GM12878 (cell line): Measurements from ENCODE around the gene STPG4. TPM values are rescaled to one million over a fixed set of nuclear protein-coding genes. Genes with fewer than 3 reads are reported as not detected.

Source experiments
- ATAC-seq: fragments of 200-7000 bp; cut with Tn5 transposase; 3 replicates; pipeline ENCODE4 v1.9.1; 2020; ENCODE audit warnings: mild to moderate bottlenecking, moderate library complexity
- BruUV-seq: library from RNA; stranded (reverse); fragments of 400-500 nt; replicated peaks from 2 replicates; lab custom pipeline; 2021; lab: Mats Ljungman, UMichigan
- CTCF ChIA-PET: fragments of 300-600 bp; sonication (Branson Sonifier 250); formaldehyde crosslinking; extraction: SDS; loops from one replicate; lab custom pipeline; 2021; ENCODE audit warnings: inconsistent platforms; lab: Yijun Ruan, JAX
- POLR2A ChIA-PET: fragments of 350-600 bp; formaldehyde crosslinking; extraction: SDS; loops from one replicate; lab custom pipeline; 2021; ENCODE audit warnings: inconsistent platforms; lab: Charles Lee
- RAD21 ChIA-PET: fragments of 300-600 bp; sonication (Branson Sonifier 250); formaldehyde crosslinking; loops from one replicate; lab custom pipeline; 2023; ENCODE audit warnings: antibody characterized with exemption; ENCODE audit not compliant: unreplicated experiment; lab: Charles Lee
- SMC1A ChIA-PET: fragments of 300-600 bp; sonication (Branson Sonifier 250); formaldehyde crosslinking; loops from one replicate; lab custom pipeline; 2023; ENCODE audit not compliant: unreplicated experiment, uncharacterized antibody; lab: Charles Lee
- DNase-seq: peaks from one replicate; pipeline ENCODE4 v3.0.0-alpha.2; 2011; ENCODE audit warnings: low read depth, low spot score
- FAIRE-seq: peaks from 3 replicates; lab custom pipeline; 2011; peaks lifted over from hg19 to GRCh38; lab: Jason Lieb, UNC
- H2AFZ ChIP-seq: 2 replicates; pipeline ENCODE4 v1.6.0; 2011; ENCODE audit warnings: low read depth, low read length, control low read depth; ENCODE audit not compliant: control insufficient read depth
- H3K27ac ChIP-seq: 2 replicates; pipeline ENCODE4 v1.5.1; 2011; ENCODE audit warnings: control low read depth; ENCODE audit not compliant: control insufficient read depth, insufficient read depth
- H3K27me3 ChIP-seq, 2 experiments: replicated peaks in 1 of 2; 2 replicates each; pipeline versions ENCODE4 v1.6.0 to v1.6.1; 2011; ENCODE audit warnings: low read length in 1 of 2; ENCODE audit not compliant: control insufficient read depth in 2 of 2, insufficient read depth in 2 of 2
- H3K36me3 ChIP-seq, 2 experiments: 2 replicates each; pipeline ENCODE4 v1.5.1; 2011; ENCODE audit warnings: low read length in 1 of 2; ENCODE audit not compliant: control insufficient read depth in 2 of 2, insufficient read depth in 2 of 2
- H3K4me1 ChIP-seq: 2 replicates; pipeline ENCODE4 v1.6.1; 2011; ENCODE audit warnings: mild to moderate bottlenecking, low read length, moderate library complexity, mixed read lengths; ENCODE audit not compliant: control insufficient read depth, insufficient read depth
- H3K4me2 ChIP-seq: 2 replicates; pipeline ENCODE4 v1.6.0; 2011; ENCODE audit warnings: control low read depth; ENCODE audit not compliant: control insufficient read depth, insufficient read depth
- H3K4me3 ChIP-seq: fragments of 200-600 bp; sonication (generic); 2 replicates; pipeline ENCODE4 v1.5.1; 2016
- H3K79me2 ChIP-seq: 2 replicates; pipeline ENCODE4 v1.6.0; 2011; ENCODE audit warnings: low read length; ENCODE audit not compliant: control insufficient read depth, insufficient read depth
- H3K9ac ChIP-seq: 2 replicates; pipeline ENCODE4 v1.8.0; 2011; ENCODE audit warnings: low read length, control low read depth, mixed read lengths; ENCODE audit not compliant: control insufficient read depth, insufficient read depth
- H3K9me3 ChIP-seq: replicated peaks from 3 replicates; pipeline ENCODE4 v1.5.1; 2011; ENCODE audit warnings: mild to moderate bottlenecking, low read length; ENCODE audit not compliant: control insufficient read depth, insufficient read depth
- H4K20me1 ChIP-seq: 2 replicates; pipeline ENCODE4 v1.6.0; 2011; ENCODE audit not compliant: control insufficient read depth, insufficient read depth
- BACH1 ChIP-seq: fragments of 450-650 bp; IDR thresholded peaks from 2 replicates; pipeline ENCODE4 v1.6.1; 2017; ENCODE audit warnings: mild to moderate bottlenecking, borderline replicate concordance
- CHD2 ChIP-seq: IDR thresholded peaks from 2 replicates; pipeline ENCODE4 v1.6.1; 2011; ENCODE audit warnings: low read depth, low read length, improper control_type of control experiment, borderline replicate concordance
- CTCF ChIP-seq, 3 experiments: IDR thresholded peaks in 2 of 3; conservative IDR thresholded peaks in 1 of 3; 2 replicates each; pipeline ENCODE4 v1.5.1; 2011; ENCODE audit warnings: low read depth in 3 of 3, low read length in 3 of 3, mild to moderate bottlenecking in 3 of 3, control low read depth in 2 of 3, moderate library complexity in 2 of 3, inconsistent platforms in 1 of 3, mixed read lengths in 1 of 3; ENCODE audit not compliant: control insufficient read depth in 2 of 3, insufficient read depth in 1 of 3; ENCODE audit errors: extremely low read depth in 1 of 3
- ESRRA ChIP-seq: IDR thresholded peaks from 2 replicates; pipeline ENCODE4 v1.6.1; 2012; ENCODE audit warnings: mild to moderate bottlenecking, low read length, improper control_type of control experiment
- MTA3 ChIP-seq: IDR thresholded peaks from 2 replicates; pipeline ENCODE4 v1.6.1; 2012; ENCODE audit warnings: low read length, inconsistent platforms, borderline replicate concordance
- NFXL1 ChIP-seq: fragments of 450-650 bp; IDR thresholded peaks from 2 replicates; pipeline ENCODE4 v1.6.1; 2017; ENCODE audit warnings: antibody characterized with exemption, mild to moderate bottlenecking, borderline replicate concordance
- NRF1 ChIP-seq: conservative IDR thresholded peaks from 2 replicates; pipeline ENCODE4 v1.6.1; 2011; ENCODE audit warnings: mild to moderate bottlenecking, low read depth, low read length, improper control_type of control experiment
- YY1 ChIP-seq: IDR thresholded peaks from 2 replicates; pipeline ENCODE4 v1.6.1; 2011; ENCODE audit warnings: low read depth, mild to moderate bottlenecking, low read length
- WGBS: methylation state at CpG from one replicate; pipeline ENCODE4 v1.1.6; 2016; ENCODE audit warnings: low lambda C conversion rate; ENCODE audit not compliant: insufficient replicate concordance, insufficient coverage; ENCODE audit errors: missing lambda C conversion rate; 5-methylcytosine and 5-hydroxymethylcytosine counted together
- in situ Hi-C: fragments of 300-500 bp; cut with MboI; formaldehyde crosslinking; loops from 9 replicates; pipeline ENCODE4 v1.14.3; 2018; ENCODE audit warnings: mixed read lengths
- intact Hi-C: fragments of 100-400 bp; cut with micrococcal nuclease; formaldehyde crosslinking; loops from one replicate; pipeline ENCODE4 v1.14.2; 2022; ENCODE audit not compliant: unreplicated experiment
- polyA plus RNA-seq, 11 experiments: library from polyadenylated mRNA; depleted of rRNA in 4 of 11; unstranded in 6 of 11; stranded (reverse) in 5 of 11; fragments of >200 nt; fragmentation: Nextera tagmentation in 4 of 11; fragmentation: Illumina TruSeq in 1 of 11; extraction: Ambion mirVana in 4 of 11; extraction: Trizol in 1 of 11; gene quantifications; 1 replicate in 1 of 11; 2 replicates in 10 of 11; pipeline versions ENCODE4 v1.2.1 to v1.2.3, GENCODE V29; 2011 to 2016; ENCODE audit warnings: inconsistent platforms in 2 of 11, missing spikeins in 2 of 11, low read depth in 1 of 11
- total RNA-seq, 4 experiments: library from RNA; depleted of rRNA in 3 of 4; stranded (reverse); fragments of >200 nt in 3 of 4; fragmentation: Illumina TruSeq in 1 of 4; extraction: Trizol in 1 of 4; gene quantifications; 2 replicates each; pipeline versions ENCODE4 v1.2.1 to v1.2.3, GENCODE V29; 2013 to 2021

The STPG4 gene
- total and polyA plus RNA-seq, 10 of the 15 experiments (the other 5 are each of a cell fraction or from before 2014, with no cell fraction given), result 0.10 to 0.29 (median 0.19) TPM; not detected in 3

GRCh38 chr2:47073217-47073616 lies 81.9 kb downstream of the STPG4 start:
- POLR2A ChIA-PET, result no interaction called here
- in situ Hi-C loops, result no loop called here
- peaks cover 0 to 7% of the 10 kb centered on the region in 2 experiments; a peak in 3 of 4 replicates for H3K36me3 ChIP-seq
- ATAC-seq, result no peak
- no peak overlapping the region for H3K4me3 ChIP-seq
- H3K79me2 ChIP-seq, result no peaks in the 10 kb centered on the region
- H3K4me1 ChIP-seq, result peaks cover 30% of the 10 kb centered on the region
- DNase-seq, result no peak
- H2AFZ ChIP-seq, result no peak overlapping the region
- TF ChIP-seq ESRRA (no peak), CHD2 (no peak), YY1 (no peak), NRF1 (no peak), BACH1 (no peak), MTA3 (no peak), CTCF (IDR thresholded peaks at IDR 0.05 in 2 of 3, conservative IDR thresholded peaks at IDR 0.05 in 1 of 3; ENCODE audit: control insufficient read depth in 2 of 3, extremely low read depth in 1 of 3, insufficient read depth in 1 of 3, low read depth in 3 of 3, low read length in 3 of 3) (no peak), NFXL1 (no peak)
- TF ChIP-seq, all 136 proteins: peak for 0
- SMC1A ChIA-PET, result interaction anchor here (1.0 kb wide), 1 partner anchor 15 kb away, joined by 3 read pairs; no protein-coding TSS in a partner anchor
- CTCF ChIA-PET, result no interaction called here
- intact Hi-C loops, result loop anchor here (5.0 kb wide), 1 partner anchor 249 kb away; no protein-coding TSS in a partner anchor
- Histone ChIP-seq H3K9ac (no peak overlapping the region), H4K20me1 (peaks cover 7% of the 10 kb centered on the region), H3K27ac (no peak overlapping the region), H3K4me2 (no peak overlapping the region), H3K9me3 (no peaks in the 10 kb centered on the region), H3K27me3 (no peaks in the 10 kb centered on the region)
- 98% methylated on average over 9 of the region's 9 CpGs for WGBS
- RAD21 ChIA-PET, result interaction anchor here (3.2 kb wide), 1 partner anchor 250 kb away, joined by 15 read pairs; no protein-coding TSS in a partner anchor
- no TSS peak for BruUV-seq
- no peak for FAIRE-seq
